Neural cell (in vitro differentiated cells): ENCODE results near the gene OCIAD1. TPM values are rescaled to one million over a fixed set of nuclear protein-coding genes. Genes with fewer than 3 reads are reported as not detected.

Source experiments
- H2AFZ ChIP-seq: fragments of 200-600, 300-800 bp; sonication (generic), shearing (Covaris generic); 2 replicates; pipeline ENCODE4 v1.6.0; 2014; ENCODE audit warnings: low read depth, mild to moderate bottlenecking, antibody characterized with exemption, low read length, moderate library complexity
- H3F3A ChIP-seq: fragments of 200-600 bp; shearing (Covaris generic); 2 replicates; pipeline ENCODE4 v1.6.1; 2016; ENCODE audit warnings: mild to moderate bottlenecking, moderate library complexity, mixed read lengths, antibody characterized with exemption, low read length; ENCODE audit not compliant: insufficient read depth, poor library complexity, severe bottlenecking
- H3K27ac ChIP-seq: fragments of 200-600, 300-800 bp; sonication (generic), shearing (Covaris generic); 2 replicates; pipeline ENCODE4 v1.5.1; 2014; ENCODE audit warnings: mild to moderate bottlenecking, low read length, moderate library complexity
- H3K27me3 ChIP-seq: fragments of 300-800, 200-600 bp; sonication (generic), shearing (Covaris generic); 2 replicates; pipeline ENCODE4 v1.6.0; 2014; ENCODE audit warnings: mild to moderate bottlenecking, low read depth, low read length, moderate library complexity; ENCODE audit not compliant: insufficient read depth
- H3K36me3 ChIP-seq: fragments of 300-800, 200-600 bp; sonication (generic), shearing (Covaris generic); 2 replicates; pipeline ENCODE4 v1.5.1; 2014; ENCODE audit warnings: mild to moderate bottlenecking, antibody characterized with exemption, low read length, moderate library complexity; ENCODE audit not compliant: insufficient read depth
- H3K4me2 ChIP-seq: fragments of 300-800, 200-600 bp; sonication (generic), shearing (Covaris generic); 2 replicates; pipeline ENCODE4 v1.6.0; 2014; ENCODE audit warnings: mild to moderate bottlenecking, low read length
- H3K4me3 ChIP-seq: fragments of 300-800, 200-600 bp; sonication (generic), shearing (Covaris generic); 2 replicates; pipeline ENCODE4 v1.5.1; 2014; ENCODE audit warnings: mild to moderate bottlenecking, low read length, moderate library complexity
- H3K79me2 ChIP-seq: fragments of 200-600 bp; shearing (Covaris generic); replicated peaks from 2 replicates; pipeline ENCODE4 v1.6.0; 2014; ENCODE audit warnings: mild to moderate bottlenecking, low read length, moderate library complexity; ENCODE audit not compliant: insufficient read depth
- H3K9ac ChIP-seq: fragments of 300-800, 200-600 bp; sonication (generic), shearing (Covaris generic); 2 replicates; pipeline ENCODE4 v1.6.1; 2016; ENCODE audit warnings: mild to moderate bottlenecking, low read length, mixed read lengths
- H3K9me2 ChIP-seq: fragments of 200-600 bp; shearing (Covaris generic); 2 replicates; pipeline ENCODE4 v1.6.1; 2016; ENCODE audit warnings: mild to moderate bottlenecking, low read length, mixed read lengths; ENCODE audit not compliant: insufficient read depth
- H3K9me3 ChIP-seq: fragments of 200-600, 300-800 bp; sonication (generic), shearing (Covaris generic); 2 replicates; pipeline ENCODE4 v1.6.1; 2016; ENCODE audit warnings: mild to moderate bottlenecking, mixed run types, low read length, moderate library complexity, mixed read lengths
- H4K20me1 ChIP-seq: fragments of 200-600 bp; shearing (Covaris generic); 2 replicates; pipeline ENCODE4 v1.6.1; 2016; ENCODE audit warnings: mild to moderate bottlenecking, mixed run types; ENCODE audit not compliant: insufficient read depth
- CTCF ChIP-seq: fragments of 450-650 bp; IDR thresholded peaks from 2 replicates; pipeline ENCODE4 v1.5.1; 2014; ENCODE audit warnings: antibody characterized with exemption, mild to moderate bottlenecking, moderate library complexity; ENCODE audit not compliant: poor library complexity, severe bottlenecking
- EP300 ChIP-seq: fragments of 450-650 bp; conservative IDR thresholded peaks from 2 replicates; pipeline ENCODE4 v1.6.1; 2014; ENCODE audit warnings: antibody characterized with exemption, mild to moderate bottlenecking, moderate library complexity; ENCODE audit not compliant: poor library complexity, severe bottlenecking
- EZH2 ChIP-seq: fragments of 200-600, 300-800 bp; shearing (Covaris generic), sonication (generic); IDR thresholded peaks from 2 replicates; pipeline ENCODE4 v1.6.1; 2014; ENCODE audit warnings: antibody characterized with exemption, low read length, borderline replicate concordance, mild to moderate bottlenecking; ENCODE audit not compliant: insufficient read depth, poor library complexity, severe bottlenecking
- MXI1 ChIP-seq: fragments of 450-650 bp; conservative IDR thresholded peaks from 2 replicates; pipeline ENCODE4 v1.6.1; 2014; ENCODE audit warnings: antibody characterized with exemption, mild to moderate bottlenecking; ENCODE audit not compliant: poor library complexity, severe bottlenecking
- POLR2AphosphoS5 ChIP-seq: IDR thresholded peaks from 2 replicates; pipeline ENCODE4 v1.6.1; 2012
- RAD21 ChIP-seq: fragments of 450-650 bp; conservative IDR thresholded peaks from 2 replicates; pipeline ENCODE4 v1.6.1; 2014; ENCODE audit warnings: antibody characterized with exemption, mild to moderate bottlenecking, moderate library complexity
- SMC3 ChIP-seq: fragments of 450-650 bp; conservative IDR thresholded peaks from 2 replicates; pipeline ENCODE4 v1.6.1; 2014; ENCODE audit warnings: antibody characterized with exemption, mild to moderate bottlenecking, moderate library complexity; ENCODE audit not compliant: poor library complexity
- TAF1 ChIP-seq: IDR thresholded peaks from 2 replicates; pipeline ENCODE4 v1.6.1; 2012; ENCODE audit warnings: low read depth
- polyA plus RNA-seq: library from polyadenylated mRNA; depleted of rRNA; stranded (reverse); fragments of >200 nt; gene quantifications from 2 replicates; pipeline ENCODE4 v1.2.3, GENCODE V29; 2014
- TF ChIP-seq, protein P1 (sequence below): IDR thresholded peaks from 2 replicates; pipeline ENCODE4 v1.6.1; 2012; ENCODE audit warnings: borderline replicate concordance

The OCIAD1 gene
- polyA plus RNA-seq, 1 donor from 2014 or later = 449 TPM

DNA sequence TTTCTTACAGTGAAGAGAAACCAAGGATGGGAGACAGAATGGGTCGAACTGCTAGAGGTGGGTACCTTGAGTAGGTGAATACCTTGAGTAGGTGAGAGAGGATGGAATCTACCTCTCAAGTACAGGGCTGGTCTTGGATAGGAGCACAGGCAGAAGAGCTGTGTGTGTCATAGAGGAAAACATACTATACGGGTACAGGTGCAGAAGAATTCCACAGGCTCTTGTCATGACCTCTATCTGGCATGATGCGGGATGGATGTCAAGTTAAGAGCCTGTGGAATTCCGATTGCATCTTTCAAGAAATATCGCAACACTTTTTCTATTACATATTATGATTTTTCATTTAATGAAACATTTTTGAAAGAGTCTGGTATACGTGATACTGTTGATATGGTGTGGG, 18.0 kb upstream of the OCIAD1 start:
- TF ChIP-seq EZH2 (no peak), SMC3 (no peak), MXI1 (no peak), EP300 (no peak), POLR2AphosphoS5 (no peak), TAF1 (no peak), CTCF (no peak), RAD21 (no peak)
- TF ChIP-seq, protein P1, sequence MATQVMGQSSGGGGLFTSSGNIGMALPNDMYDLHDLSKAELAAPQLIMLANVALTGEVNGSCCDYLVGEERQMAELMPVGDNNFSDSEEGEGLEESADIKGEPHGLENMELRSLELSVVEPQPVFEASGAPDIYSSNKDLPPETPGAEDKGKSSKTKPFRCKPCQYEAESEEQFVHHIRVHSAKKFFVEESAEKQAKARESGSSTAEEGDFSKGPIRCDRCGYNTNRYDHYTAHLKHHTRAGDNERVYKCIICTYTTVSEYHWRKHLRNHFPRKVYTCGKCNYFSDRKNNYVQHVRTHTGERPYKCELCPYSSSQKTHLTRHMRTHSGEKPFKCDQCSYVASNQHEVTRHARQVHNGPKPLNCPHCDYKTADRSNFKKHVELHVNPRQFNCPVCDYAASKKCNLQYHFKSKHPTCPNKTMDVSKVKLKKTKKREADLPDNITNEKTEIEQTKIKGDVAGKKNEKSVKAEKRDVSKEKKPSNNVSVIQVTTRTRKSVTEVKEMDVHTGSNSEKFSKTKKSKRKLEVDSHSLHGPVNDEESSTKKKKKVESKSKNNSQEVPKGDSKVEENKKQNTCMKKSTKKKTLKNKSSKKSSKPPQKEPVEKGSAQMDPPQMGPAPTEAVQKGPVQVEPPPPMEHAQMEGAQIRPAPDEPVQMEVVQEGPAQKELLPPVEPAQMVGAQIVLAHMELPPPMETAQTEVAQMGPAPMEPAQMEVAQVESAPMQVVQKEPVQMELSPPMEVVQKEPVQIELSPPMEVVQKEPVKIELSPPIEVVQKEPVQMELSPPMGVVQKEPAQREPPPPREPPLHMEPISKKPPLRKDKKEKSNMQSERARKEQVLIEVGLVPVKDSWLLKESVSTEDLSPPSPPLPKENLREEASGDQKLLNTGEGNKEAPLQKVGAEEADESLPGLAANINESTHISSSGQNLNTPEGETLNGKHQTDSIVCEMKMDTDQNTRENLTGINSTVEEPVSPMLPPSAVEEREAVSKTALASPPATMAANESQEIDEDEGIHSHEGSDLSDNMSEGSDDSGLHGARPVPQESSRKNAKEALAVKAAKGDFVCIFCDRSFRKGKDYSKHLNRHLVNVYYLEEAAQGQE = no peak
- H3K27me3 ChIP-seq = no peaks in the 10 kb centered on the region

DNA sequence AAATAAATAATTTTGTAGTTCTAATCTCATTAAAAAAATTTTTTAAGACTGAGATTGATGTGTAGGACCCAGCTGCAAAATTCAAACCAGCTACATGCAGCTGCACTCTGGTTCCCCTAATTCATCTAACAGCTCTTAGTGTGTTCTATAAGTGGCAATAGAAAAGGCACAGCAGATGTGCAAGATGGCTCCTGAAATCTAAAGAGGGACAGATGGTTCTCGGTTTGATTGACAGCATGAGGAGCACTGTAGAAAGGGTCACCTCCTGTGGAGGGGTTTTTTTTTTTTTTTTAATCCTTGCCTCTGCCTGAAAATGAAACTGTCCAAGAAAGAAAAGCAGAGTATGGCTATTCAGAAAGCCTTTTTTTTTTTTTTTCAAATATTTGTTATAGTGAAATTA, 16.9 kb upstream of the OCIAD1 start:
- Histone ChIP-seq H2AFZ (no peak overlapping the region), H3K4me3 (no peak overlapping the region), H3K27me3 (no peaks in the 10 kb centered on the region), H3K9me2 (no peaks in the 10 kb centered on the region), H3F3A (no peaks in the 10 kb centered on the region), H3K9ac (no peak overlapping the region), H3K27ac (no peak overlapping the region), H4K20me1 (no peaks in the 10 kb centered on the region), H3K36me3 (no peaks in the 10 kb centered on the region), H3K79me2 (no peaks in the 10 kb centered on the region), H3K4me2 (no peak overlapping the region), H3K9me3 (no peaks in the 10 kb centered on the region)
- no peak for TF ChIP-seq POLR2AphosphoS5
- no peak for TF ChIP-seq SMC3
- TF ChIP-seq MXI1 = no peak
- TF ChIP-seq EP300 = no peak
- TF ChIP-seq, protein P1 = no peak
- TF ChIP-seq CTCF = no peak
- no peak for TF ChIP-seq EZH2
- TF ChIP-seq TAF1 = no peak

More for the DNA sequence above, 18.0 kb upstream of the OCIAD1 start:
- no peaks in the 10 kb centered on the region for H3K9me2 ChIP-seq
- no peaks in the 10 kb centered on the region for H3K79me2 ChIP-seq
- H3K4me3 ChIP-seq = no peak overlapping the region
- H2AFZ ChIP-seq = no peak overlapping the region
- no peaks in the 10 kb centered on the region for H3K9me3 ChIP-seq
- no peaks in the 10 kb centered on the region for H3K36me3 ChIP-seq
- no peaks in the 10 kb centered on the region for H3F3A ChIP-seq
- H4K20me1 ChIP-seq = no peaks in the 10 kb centered on the region
- H3K27ac ChIP-seq = no peak overlapping the region
- H3K9ac ChIP-seq = no peak overlapping the region
- no peak overlapping the region for H3K4me2 ChIP-seq
